Body of pancreas (tissue), 4 donors: Measurements from ENCODE around the gene PUS7L.

Experiments
- CTCF ChIP-seq, 7 experiments: fragments of 450-650 bp in 4 of 7; fragments of 200-600 bp in 3 of 7; sonication (generic) in 3 of 7; IDR thresholded peaks; one replicate each; pipeline ENCODE4 v1.5.1; 2016 to 2019; ENCODE audit warnings: antibody characterized with exemption in 7 of 7
- POLR2A ChIP-seq, 3 donors: fragments of 450-650 bp; IDR thresholded peaks; one replicate each; pipeline ENCODE4 v1.6.1; 2016; ENCODE audit warnings: antibody characterized with exemption in 3 of 3, mild to moderate bottlenecking in 2 of 3

GRCh38 chr12:43758728-43759563, at the start of gene PUS7L, which contains the start of gene IRAK4:
- TF ChIP-seq CTCF (IDR thresholded peaks at IDR 0.05): peak; percentile 18 to 74 (median 54)
- TF ChIP-seq POLR2A (IDR thresholded peaks at IDR 0.05): peak; percentile 88 to 98 (median 96)
